ENCODE data around the gene VSIG10L.

Gene VSIG10L

DNA sequence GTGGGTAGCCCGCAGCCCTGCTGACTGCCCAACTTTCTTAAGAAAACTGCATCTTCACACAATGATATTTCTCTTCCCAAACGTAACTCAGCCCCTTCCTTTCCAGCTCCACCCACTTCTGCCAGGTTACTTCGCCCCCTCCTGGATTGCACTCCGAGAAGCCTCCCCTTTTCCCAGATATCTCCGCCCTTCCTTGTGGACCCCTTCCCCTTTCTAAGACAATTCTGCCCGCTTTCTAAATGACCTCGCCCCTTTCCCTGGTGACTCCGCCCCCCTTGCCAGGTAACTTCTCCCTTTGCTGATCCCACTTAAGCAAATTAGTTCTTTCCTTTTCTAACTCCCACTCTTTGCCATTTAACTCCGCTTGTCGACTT is 2.6 kb downstream of the VSIG10L start:
- H3K27ac ChIP-seq, result peak overlapping the region; percentile 88
- ChIA-PET POLR2A (ENCODE audit: low non-redundant PET) (interaction anchor here (0.6 to 1.0 kb wide), 5 partner anchors 11 to 39 kb away, joined by 3 to 5 read pairs (median 4); no protein-coding TSS in a partner anchor), CTCF (interaction anchor here (0.7 to 1.0 kb wide), 3 partner anchors 82 to 454 kb away, joined by 3 read pairs; no protein-coding TSS in a partner anchor)
- TF ChIP-seq, protein P1, sequence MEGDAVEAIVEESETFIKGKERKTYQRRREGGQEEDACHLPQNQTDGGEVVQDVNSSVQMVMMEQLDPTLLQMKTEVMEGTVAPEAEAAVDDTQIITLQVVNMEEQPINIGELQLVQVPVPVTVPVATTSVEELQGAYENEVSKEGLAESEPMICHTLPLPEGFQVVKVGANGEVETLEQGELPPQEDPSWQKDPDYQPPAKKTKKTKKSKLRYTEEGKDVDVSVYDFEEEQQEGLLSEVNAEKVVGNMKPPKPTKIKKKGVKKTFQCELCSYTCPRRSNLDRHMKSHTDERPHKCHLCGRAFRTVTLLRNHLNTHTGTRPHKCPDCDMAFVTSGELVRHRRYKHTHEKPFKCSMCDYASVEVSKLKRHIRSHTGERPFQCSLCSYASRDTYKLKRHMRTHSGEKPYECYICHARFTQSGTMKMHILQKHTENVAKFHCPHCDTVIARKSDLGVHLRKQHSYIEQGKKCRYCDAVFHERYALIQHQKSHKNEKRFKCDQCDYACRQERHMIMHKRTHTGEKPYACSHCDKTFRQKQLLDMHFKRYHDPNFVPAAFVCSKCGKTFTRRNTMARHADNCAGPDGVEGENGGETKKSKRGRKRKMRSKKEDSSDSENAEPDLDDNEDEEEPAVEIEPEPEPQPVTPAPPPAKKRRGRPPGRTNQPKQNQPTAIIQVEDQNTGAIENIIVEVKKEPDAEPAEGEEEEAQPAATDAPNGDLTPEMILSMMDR (conservative IDR thresholded peaks at IDR 0.05; ENCODE audit: low read depth), result no peak
- DNase-seq (ENCODE audit: low spot score), result peak; percentile 28

DNA sequence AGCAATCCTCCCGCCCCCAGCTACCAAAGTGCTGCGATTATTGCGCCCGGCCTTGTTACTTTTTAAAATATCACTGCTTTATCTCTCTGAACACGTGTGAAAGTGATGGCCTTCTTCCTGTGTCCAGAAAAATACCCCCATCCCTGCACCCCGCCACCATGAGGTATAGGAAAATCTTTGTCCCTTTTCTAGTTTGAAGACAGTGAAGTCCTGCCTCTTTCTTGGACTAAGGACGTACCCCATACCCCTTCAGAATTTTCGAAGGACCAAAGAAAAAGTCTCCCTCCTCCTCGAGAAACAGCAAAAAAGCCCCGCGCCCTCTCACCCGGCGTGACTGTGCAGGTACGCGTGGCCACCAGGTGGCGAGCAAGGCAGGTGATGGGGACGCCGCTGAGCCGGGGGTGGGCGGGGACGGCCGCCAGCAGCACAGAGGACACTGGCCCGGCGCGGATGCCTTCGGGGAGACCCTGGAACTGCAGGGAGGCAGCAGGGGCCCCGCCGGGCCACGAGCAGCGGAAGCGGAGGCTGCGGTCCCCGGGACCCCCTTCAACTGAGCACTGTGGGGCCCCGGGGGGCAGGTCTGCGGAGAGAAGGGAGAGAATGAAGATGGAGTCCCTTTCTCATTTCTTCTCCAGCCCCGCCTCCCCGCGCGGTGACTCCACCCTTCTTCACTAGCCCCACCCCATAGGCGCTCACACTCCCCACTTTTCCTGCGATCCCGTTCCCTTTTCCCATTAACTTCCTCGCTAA is 3.2 kb downstream of the VSIG10L start:
- ChIA-PET POLR2A (ENCODE audit: low non-redundant PET) (no interaction called here), CTCF (interaction anchor here (0.6 to 1.0 kb wide), 5 partner anchors 36 to 455 kb away, joined by 3 read pairs; no protein-coding TSS in a partner anchor)
- H3K27ac ChIP-seq, result peak overlapping the region; percentile 88
- DNase-seq (ENCODE audit: low spot score), result peak; percentile 85
- TF ChIP-seq, protein P1 (conservative IDR thresholded peaks at IDR 0.05; ENCODE audit: low read depth), result peak; percentile 93

DNA sequence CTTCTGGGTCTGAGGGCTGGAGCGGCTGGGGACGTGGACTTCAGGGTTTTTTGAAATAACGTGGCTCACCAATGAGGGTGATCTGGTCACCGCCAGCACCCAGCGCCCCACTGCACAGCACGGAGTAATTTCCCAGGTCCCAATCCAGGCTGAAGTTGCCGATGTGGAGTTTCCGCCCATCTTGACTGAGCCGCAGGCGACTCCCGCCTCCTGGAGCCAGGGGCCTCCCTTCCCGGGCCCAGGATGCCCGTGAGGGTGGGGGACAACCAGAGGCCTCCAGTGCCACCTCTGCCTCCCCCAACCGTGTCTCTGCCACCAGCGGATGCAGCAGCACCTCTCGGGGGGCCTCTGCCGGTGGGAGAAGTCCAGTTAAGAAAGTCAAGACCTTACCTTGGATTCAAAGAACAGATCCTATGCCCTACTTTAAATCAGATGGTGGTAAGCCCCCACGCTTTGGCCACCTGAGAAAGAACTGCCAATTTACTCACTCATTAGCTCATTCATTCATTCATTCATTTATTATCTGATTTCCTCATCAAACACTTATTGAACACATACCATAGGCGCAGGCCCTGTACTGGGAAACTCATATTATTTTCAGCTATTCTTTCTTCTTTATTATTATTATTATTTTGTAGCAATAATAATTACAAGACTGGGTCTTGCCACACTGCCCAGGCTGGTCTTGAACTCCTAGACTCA is 3.9 kb downstream of the VSIG10L start:
- ChIA-PET POLR2A (ENCODE audit: low non-redundant PET) (no interaction called here), CTCF (interaction anchor here (0.6 to 0.7 kb wide), 2 partner anchors 35 to 61 kb away, joined by 3 read pairs; no protein-coding TSS in a partner anchor)
- no peak overlapping the region for H3K27ac ChIP-seq
- TF ChIP-seq, protein P1 (conservative IDR thresholded peaks at IDR 0.05; ENCODE audit: low read depth), result no peak
- DNase-seq (ENCODE audit: low spot score), result no peak

DNA sequence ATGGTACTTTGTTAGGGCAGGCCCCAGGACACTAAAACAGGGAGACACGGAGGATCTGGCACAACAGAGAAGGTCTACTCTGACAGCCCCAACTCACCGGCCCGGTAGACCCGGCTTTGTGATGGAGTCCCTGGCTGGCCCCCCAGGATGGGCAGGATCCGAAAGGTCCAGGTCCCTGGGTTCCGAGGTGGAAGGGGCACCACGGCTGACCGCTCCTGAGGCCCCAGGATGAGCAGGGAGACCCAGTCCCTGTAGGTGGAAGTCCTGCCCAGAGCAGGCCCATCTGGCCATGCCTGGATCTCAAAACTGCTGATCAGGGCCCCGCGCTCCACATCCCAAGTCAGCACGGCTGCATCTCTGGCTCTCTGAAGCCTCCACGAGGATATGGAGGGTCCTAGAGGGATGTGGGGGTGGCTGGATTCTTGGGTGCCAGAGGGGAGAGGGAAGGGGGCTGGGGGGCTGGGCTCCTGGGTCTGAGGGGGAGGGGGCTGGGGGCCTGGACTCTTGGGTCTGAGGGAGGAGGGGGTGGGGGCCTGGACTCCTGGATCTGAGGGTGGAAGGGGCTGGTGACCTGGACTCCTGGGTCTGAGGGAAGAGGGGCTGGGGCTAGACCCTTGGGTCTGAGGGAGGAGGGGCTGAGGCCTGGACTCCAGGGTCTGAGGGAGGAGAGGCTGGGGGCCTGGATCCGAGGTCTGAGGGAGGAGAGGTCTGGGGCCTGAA is 4.6 kb downstream of the VSIG10L start:
- no peak for DNase-seq (ENCODE audit: low spot score)
- ChIA-PET CTCF (no interaction called here), POLR2A (ENCODE audit: low non-redundant PET) (no interaction called here)
- TF ChIP-seq, protein P1 (conservative IDR thresholded peaks at IDR 0.05; ENCODE audit: low read depth), result no peak
- H3K27ac ChIP-seq, result no peak overlapping the region

DNA sequence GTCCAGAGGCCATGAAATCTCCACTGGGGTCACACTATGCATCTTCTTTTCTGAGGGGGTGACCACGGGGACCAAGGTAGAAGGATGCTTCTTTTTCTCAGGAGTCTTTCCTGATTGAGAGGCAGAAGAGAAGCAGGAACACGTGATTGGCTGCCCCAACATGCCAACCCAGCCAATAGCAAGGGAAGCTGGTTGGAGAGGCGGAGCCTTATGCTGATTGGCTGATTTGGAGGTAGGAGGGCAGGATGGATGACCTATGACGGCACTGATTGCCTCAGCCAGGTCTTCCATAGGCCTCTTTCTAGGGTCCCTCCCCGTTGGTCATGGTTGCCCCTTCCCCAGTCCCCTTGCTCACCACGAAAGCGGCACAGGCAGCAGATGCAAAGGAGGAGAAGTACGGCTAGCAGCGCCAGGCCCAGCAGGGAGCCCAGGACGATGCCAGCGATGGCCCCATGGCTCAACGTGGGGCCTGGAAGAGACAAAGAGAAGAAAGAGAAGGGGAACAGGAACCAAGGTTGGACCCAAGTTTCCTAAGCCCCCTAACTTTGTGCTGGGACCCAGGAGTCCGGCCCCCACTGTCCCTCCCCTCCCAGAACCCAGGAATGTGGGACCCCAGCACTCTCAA is 8.0 kb downstream of the VSIG10L start:
- ChIA-PET CTCF (interaction anchor here (0.6 to 0.7 kb wide), 2 partner anchors 46 to 314 kb away, joined by 3 to 9 read pairs; no protein-coding TSS in a partner anchor), POLR2A (ENCODE audit: low non-redundant PET) (no interaction called here)
- H3K27ac ChIP-seq, result no peak overlapping the region
- TF ChIP-seq, protein P1 (conservative IDR thresholded peaks at IDR 0.05; ENCODE audit: low read depth), result no peak
- DNase-seq (ENCODE audit: low spot score), result no peak

DNA sequence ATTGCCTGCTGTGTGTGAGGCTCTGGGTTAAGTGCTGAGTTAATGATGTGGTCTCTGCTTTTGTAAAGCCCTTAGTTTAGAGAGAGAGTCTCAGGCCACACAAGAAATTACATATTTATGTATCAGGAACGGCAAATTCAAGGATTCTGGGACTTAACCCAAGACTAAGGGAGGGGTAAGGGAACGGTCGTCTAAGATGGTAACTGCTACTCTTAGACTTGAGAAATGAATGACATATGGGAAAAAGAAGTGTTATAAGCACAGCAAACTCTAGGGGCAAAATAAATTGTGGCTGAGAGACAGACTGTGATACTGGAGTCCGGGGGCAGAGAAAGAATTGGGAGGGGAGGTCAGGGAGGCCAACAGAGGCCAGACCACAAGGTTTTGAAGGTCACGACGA is 10.2 kb downstream of the VSIG10L start:
- TF ChIP-seq, protein P1 (conservative IDR thresholded peaks at IDR 0.05; ENCODE audit: low read depth), result no peak
- ChIA-PET POLR2A (ENCODE audit: low non-redundant PET) (no interaction called here), CTCF (no interaction called here)
- no peak for DNase-seq (ENCODE audit: low spot score)
- H3K27ac ChIP-seq, result no peak overlapping the region

All from RWPE1 (cell line).